ENCODE data around the gene ZNF302.

DNA sequence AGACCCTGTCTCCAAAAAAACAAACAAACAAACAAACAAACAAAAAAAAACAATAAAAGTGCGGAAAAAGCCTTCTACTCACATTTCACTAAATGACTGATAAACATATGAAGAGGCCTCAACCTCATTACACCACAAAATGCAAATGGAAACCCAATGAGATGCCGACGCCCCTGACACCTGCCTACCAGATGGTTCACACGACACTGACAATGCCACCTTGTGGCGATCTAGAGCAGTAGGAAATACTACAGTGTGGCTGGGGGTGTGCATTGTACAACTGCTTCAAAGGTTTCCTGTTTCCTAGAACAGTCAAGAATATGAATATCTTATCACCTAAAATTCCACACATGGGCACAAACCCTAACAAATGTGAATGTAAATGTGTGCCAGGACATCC lies 14.6 kb upstream of the ZNF302 start:
- TF ChIP-seq, protein P1, sequence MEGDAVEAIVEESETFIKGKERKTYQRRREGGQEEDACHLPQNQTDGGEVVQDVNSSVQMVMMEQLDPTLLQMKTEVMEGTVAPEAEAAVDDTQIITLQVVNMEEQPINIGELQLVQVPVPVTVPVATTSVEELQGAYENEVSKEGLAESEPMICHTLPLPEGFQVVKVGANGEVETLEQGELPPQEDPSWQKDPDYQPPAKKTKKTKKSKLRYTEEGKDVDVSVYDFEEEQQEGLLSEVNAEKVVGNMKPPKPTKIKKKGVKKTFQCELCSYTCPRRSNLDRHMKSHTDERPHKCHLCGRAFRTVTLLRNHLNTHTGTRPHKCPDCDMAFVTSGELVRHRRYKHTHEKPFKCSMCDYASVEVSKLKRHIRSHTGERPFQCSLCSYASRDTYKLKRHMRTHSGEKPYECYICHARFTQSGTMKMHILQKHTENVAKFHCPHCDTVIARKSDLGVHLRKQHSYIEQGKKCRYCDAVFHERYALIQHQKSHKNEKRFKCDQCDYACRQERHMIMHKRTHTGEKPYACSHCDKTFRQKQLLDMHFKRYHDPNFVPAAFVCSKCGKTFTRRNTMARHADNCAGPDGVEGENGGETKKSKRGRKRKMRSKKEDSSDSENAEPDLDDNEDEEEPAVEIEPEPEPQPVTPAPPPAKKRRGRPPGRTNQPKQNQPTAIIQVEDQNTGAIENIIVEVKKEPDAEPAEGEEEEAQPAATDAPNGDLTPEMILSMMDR (IDR thresholded peaks at IDR 0.05): peak in 3 of 6 experiments; percentile 10 to 29 (median 24)
- no peak for TF ChIP-seq POLR2A (IDR thresholded peaks at IDR 0.05)
